HepG2 (cell line): Measurements from ENCODE around the gene SLC2A4. TPM values are rescaled to one million over a fixed set of nuclear protein-coding genes. Genes with fewer than 3 reads are reported as not detected.

Experiments used
- ATAC-seq: fragments of 200-7000 bp; cut with Tn5 transposase; 3 replicates; pipeline ENCODE4 v1.9.1; 2020; ENCODE audit warnings: mild to moderate bottlenecking, moderate library complexity
- BruUV-seq: library from RNA; stranded (reverse); fragments of 400-500 nt; replicated peaks from 2 replicates; lab custom pipeline; 2021; lab: Mats Ljungman, UMichigan
- CTCF ChIA-PET: fragments of 300-600 bp; formaldehyde crosslinking; extraction: SDS; loops from one replicate; lab custom pipeline; 2021; ENCODE audit warnings: low total read pairs, inconsistent platforms, low intra/inter-chr PET ratio; lab: Yijun Ruan, JAX
- POLR2A ChIA-PET: fragments of 350-600 bp; sonication (Branson Sonifier 250); formaldehyde crosslinking; loops from one replicate; lab custom pipeline; 2020; ENCODE audit warnings: antibody characterized with exemption, inconsistent platforms; lab: Yijun Ruan, JAX
- DNase-seq: peaks from one replicate; pipeline ENCODE4 v3.0.0-alpha.2; 2015; ENCODE audit warnings: low spot score
- FAIRE-seq: peaks from 3 replicates; lab custom pipeline; 2011; peaks lifted over from hg19 to GRCh38; lab: Jason Lieb, UNC
- H2AFZ ChIP-seq: one replicate; pipeline ENCODE4 v1.6.1; 2011; ENCODE audit warnings: low read length, inconsistent platforms
- H3K27ac ChIP-seq: fragments of 300-600 bp; 3 replicates; pipeline ENCODE4 v1.8.0; 2011; ENCODE audit warnings: mixed run types, mild to moderate bottlenecking, mixed read lengths, low read length, inconsistent platforms; ENCODE audit not compliant: insufficient read depth; ENCODE audit errors: extremely low read length
- H3K27me3 ChIP-seq, 2 experiments: fragments of 200-600 bp in 1 of 2; 2 replicates in 1 of 2; 3 replicates in 1 of 2; pipeline versions ENCODE4 v1.6.0 to v1.8.0; 2011; ENCODE audit warnings: low read length in 2 of 2, mild to moderate bottlenecking in 2 of 2, moderate library complexity in 2 of 2, inconsistent platforms in 1 of 2; ENCODE audit not compliant: insufficient read depth in 2 of 2, control insufficient read depth in 1 of 2
- H3K36me3 ChIP-seq, 2 experiments: fragments of 200-600 bp in 1 of 2; replicated peaks in 1 of 2; 2 replicates in 1 of 2; 3 replicates in 1 of 2; pipeline versions ENCODE4 v1.5.1 to v1.8.0; 2011; ENCODE audit warnings: low read length in 2 of 2, inconsistent platforms in 1 of 2; ENCODE audit not compliant: insufficient read depth in 2 of 2, control insufficient read depth in 1 of 2
- H3K4me1 ChIP-seq: 2 replicates; pipeline ENCODE4 v1.5.1; 2012; ENCODE audit warnings: low read length, inconsistent platforms; ENCODE audit not compliant: insufficient read depth
- H3K4me2 ChIP-seq: 2 replicates; pipeline ENCODE4 v1.6.0; 2011; ENCODE audit warnings: low read depth, low read length, inconsistent platforms
- H3K4me3 ChIP-seq, 3 experiments: fragments of 200-600 bp in 1 of 3; sonication (generic), shearing (Covaris generic) in 1 of 3; replicated peaks in 1 of 3; 2 replicates each; pipeline ENCODE4 v1.5.1; 2011 to 2016; ENCODE audit warnings: low read length in 3 of 3, inconsistent platforms in 2 of 3, low read depth in 2 of 3, mild to moderate bottlenecking in 2 of 3, control low read depth in 1 of 3, mixed read lengths in 1 of 3; ENCODE audit not compliant: insufficient read depth in 1 of 3
- H3K79me2 ChIP-seq: one replicate; pipeline ENCODE4 v1.6.1; 2011; ENCODE audit warnings: low read length, inconsistent platforms; ENCODE audit not compliant: insufficient read depth
- H3K9ac ChIP-seq: 2 replicates; pipeline ENCODE4 v1.6.0; 2011; ENCODE audit warnings: mild to moderate bottlenecking, low read depth, low read length, inconsistent platforms; ENCODE audit not compliant: insufficient read depth
- H3K9me3 ChIP-seq: 2 replicates; pipeline ENCODE4 v1.5.1; 2012; ENCODE audit warnings: mild to moderate bottlenecking, low read length
- H4K20me1 ChIP-seq: 2 replicates; pipeline ENCODE4 v1.6.0; 2011; ENCODE audit warnings: inconsistent platforms, mild to moderate bottlenecking, low read length, moderate library complexity; ENCODE audit not compliant: insufficient read depth
- CREB1 ChIP-seq, 2 experiments: fragments of 450-650 bp in 1 of 2; IDR thresholded peaks; 2 replicates each; pipeline ENCODE4 v1.6.1; 2016 to 2017; ENCODE audit warnings: control low read depth in 1 of 2, mild to moderate bottlenecking in 1 of 2, missing compliant biosample characterization in 1 of 2, missing genetic modification characterization in 1 of 2
- RBFOX2 ChIP-seq: fragments of 200-400 bp; formaldehyde crosslinking; IDR thresholded peaks from 2 replicates; pipeline ENCODE4 v1.6.1; 2017; ENCODE audit warnings: low read depth, mild to moderate bottlenecking, low read length
- RBM22 ChIP-seq: fragments of 200-400 bp; formaldehyde crosslinking; optimal IDR thresholded peaks from 2 replicates; pipeline ENCODE3; 2017; ENCODE audit warnings: mild to moderate bottlenecking, low read length, moderate library complexity
- SRY ChIP-seq: sonication (generic); formaldehyde crosslinking; IDR thresholded peaks from 2 replicates; pipeline ENCODE4 v1.8.0; 2022; ENCODE audit warnings: mild to moderate bottlenecking, missing genetic modification reagents
- TEAD3 ChIP-seq: optimal IDR thresholded peaks from 2 replicates; pipeline ENCODE3; 2016; ENCODE audit warnings: borderline replicate concordance
- TGIF2 ChIP-seq: IDR thresholded peaks from 2 replicates; pipeline ENCODE4 v1.6.1; 2016; ENCODE audit warnings: control low read depth, missing compliant biosample characterization
- ZNF598 ChIP-seq: sonication (generic); formaldehyde crosslinking; IDR thresholded peaks from 2 replicates; pipeline ENCODE4 v1.5.1; 2020; ENCODE audit warnings: mild to moderate bottlenecking, missing genetic modification reagents, borderline replicate concordance
- ZNF770 ChIP-seq: sonication (generic); formaldehyde crosslinking; IDR thresholded peaks from 2 replicates; pipeline ENCODE4 v1.5.0; 2020; ENCODE audit warnings: mild to moderate bottlenecking, missing genetic modification reagents
- WGBS: methylation state at CpG from one replicate; pipeline ENCODE4 v1.1.6; 2017; ENCODE audit warnings: low lambda C conversion rate; 5-methylcytosine and 5-hydroxymethylcytosine counted together
- in situ Hi-C: cut with HindIII; loops from 2 replicates; pipeline ENCODE4 v1.10.0; 2017; ENCODE audit warnings: low pct_unique_long_range_greater_than_20kb; ENCODE audit not compliant: extremely low pct_ligation_motif_present
- intact Hi-C: fragments of 100-400 bp; cut with micrococcal nuclease; formaldehyde crosslinking; loops from one replicate; pipeline ENCODE4 v1.10.0; 2022; ENCODE audit not compliant: unreplicated experiment
- polyA plus RNA-seq, 8 experiments: library from polyadenylated mRNA; depleted of rRNA in 3 of 8; stranded (reverse) in 7 of 8; unstranded in 1 of 8; fragments of >200 nt; fragmentation: Illumina TruSeq in 4 of 8; extraction: Trizol in 4 of 8; gene quantifications; 2 replicates each; pipeline versions ENCODE4 v1.2.1 to v1.2.3, GENCODE V29; 2011 to 2016; ENCODE audit warnings: low read depth in 4 of 8, missing spikeins in 1 of 8, mixed read lengths in 1 of 8; ENCODE audit not compliant: insufficient read depth in 1 of 8
- total RNA-seq, 5 experiments: library from RNA; depleted of rRNA; stranded (reverse); fragments of >200 nt; fragmentation: Illumina TruSeq; extraction: Trizol; gene quantifications; 2 replicates each; pipeline ENCODE4 v1.2.3, GENCODE V29; 2016; ENCODE audit warnings: low read depth in 1 of 5

SLC2A4 gene
- total and polyA plus RNA-seq, 2 of the 13 experiments (the other 11 are each of a cell fraction or from before 2014, with no cell fraction given): 4.9 to 5.8 TPM

GRCh38 chr17:7313890-7314718 is 32.6 kb downstream of the SLC2A4 start:
- Histone ChIP-seq H3K27ac (peak overlapping the region; percentile 60), H3K4me2 (peak overlapping the region; percentile 69), H3K27me3 (no peaks in the 10 kb centered on the region), H3K79me2 (peaks cover 36% of the 10 kb centered on the region), H3K9ac (peak overlapping the region; percentile 75), H3K4me1 (peaks cover 49% of the 10 kb centered on the region), H4K20me1 (peaks cover 43% of the 10 kb centered on the region), H3K4me3 (peak overlapping the region; percentile 82 to 89 (median 82); a peak in 5 of 6 replicates), H3K9me3 (no peaks in the 10 kb centered on the region), H3K36me3 (peaks cover 24 to 60% of the 10 kb centered on the region in 2 experiments), H2AFZ (no peak overlapping the region)
- in situ Hi-C loops (no loop called here), intact Hi-C loops (no loop called here)
- TF ChIP-seq RBFOX2 (peak; percentile 54), SRY (CRISPR knock-in tag) (0 out of 2 replicates have a peak, but pooled peaks have one; percentile 13), RBM22 (peak; percentile 47), ZNF598 (CRISPR knock-in tag) (no peak), TEAD3 (CRISPR knock-in tag) (no peak), CREB1 (IDR thresholded peaks at IDR 0.05) (no peak), CREB1 (CRISPR knock-in tag; IDR thresholded peaks at IDR 0.05) (peak; percentile 17; the same call in 1 of the 2 replicates), ZNF770 (CRISPR knock-in tag) (0 out of 2 replicates have a peak, but pooled peaks have one; percentile 15), TGIF2 (CRISPR knock-in tag) (0 out of 2 replicates have a peak, but pooled peaks have one; percentile 38)
- peak; percentile 16 for ATAC-seq
- peak; percentile 47 for FAIRE-seq
- BruUV-seq: TSS peak; percentile 79
- POLR2A ChIA-PET: interaction anchor here (0.7 to 5.8 kb wide), 13 partner anchors 15 to 268 kb away, joined by 3 to 47 read pairs (median 4); partner anchors contain the start of genes ACADVL, ACAP1, DLG4 and GABARAP
- no peak for DNase-seq
- CTCF ChIA-PET: interaction anchor here (0.7 kb wide), 1 partner anchor 33 kb away, joined by 3 read pairs; the partner anchor contains the start of gene SLC2A4
- 34% methylated on average over 7 of the region's 9 CpGs for WGBS
